GM21447 (cell line): Measurements from ENCODE around the gene PINK1.
"Not testable (repeated sequence)": the region's sequence is repeated elsewhere in the genome, so short reads cannot be mapped to it uniquely, and the experiment has no call there.

Source experiments
- ATAC-seq: cut with Tn5 transposase; IDR thresholded peaks from one replicate; pipeline ENCODE4 v1.9.1; 2021; ENCODE audit not compliant: unreplicated experiment

Gene PINK1

GRCh38 chr1:20633190-20634064 is at the start of gene PINK1:
TSS of gene PINK1 (plus strand) at chr1:20633458. CDS start at chr1:20633549, 91 bp downstream.
- ATAC-seq: peak; percentile 65

- ATAC-seq: no peak
Observed at GRCh38 chr1:20584890-20585289, 48.4 kb upstream of the PINK1 start.

GRCh38 chr1:20586953-20587660 is 46.2 kb upstream of the PINK1 start:
- ATAC-seq: no peak

GRCh38 chr1:20587661-20588053 is 45.6 kb upstream of the PINK1 start:
- no peak for ATAC-seq

- ATAC-seq: no peak
Observed at GRCh38 chr1:20588634-20589225, 44.5 kb upstream of the PINK1 start, which contains the start of gene CDA. TSS of gene CDA (plus strand) at chr1:20589097. CDS start at chr1:20589130, 33 bp downstream.

- ATAC-seq: no peak
Observed at GRCh38 chr1:20589331-20590278, 43.7 kb upstream of the PINK1 start.

- no peak for ATAC-seq
Observed at GRCh38 chr1:20590306-20590777, 42.9 kb upstream of the PINK1 start.

- ATAC-seq: no peak
Observed at GRCh38 chr1:20593756-20594155, 39.5 kb upstream of the PINK1 start.

GRCh38 chr1:20594746-20595145 is 38.5 kb upstream of the PINK1 start:
- no peak for ATAC-seq

GRCh38 chr1:20596106-20596505 is 37.2 kb upstream of the PINK1 start:
- no peak for ATAC-seq

- ATAC-seq: no peak
Observed at GRCh38 chr1:20597650-20598049, 35.6 kb upstream of the PINK1 start.

- no peak for ATAC-seq
Observed at GRCh38 chr1:20600156-20600555, 33.1 kb upstream of the PINK1 start.

- no peak for ATAC-seq
Observed at GRCh38 chr1:20601129-20601825, 32.0 kb upstream of the PINK1 start.

- ATAC-seq: no peak
Observed at GRCh38 chr1:20602851-20603450, 30.3 kb upstream of the PINK1 start.

- ATAC-seq: no peak
Observed at GRCh38 chr1:20603504-20604464, 29.5 kb upstream of the PINK1 start.

GRCh38 chr1:20604678-20605077 is 28.6 kb upstream of the PINK1 start:
- ATAC-seq: no peak

GRCh38 chr1:20606801-20607570 is 26.3 kb upstream of the PINK1 start:
- ATAC-seq: not testable (repeated sequence)

- ATAC-seq: no peak
Observed at GRCh38 chr1:20609541-20609940, 23.7 kb upstream of the PINK1 start.
